Measurements from ENCODE around the gene MMADHC. TPM values are rescaled to one million over a fixed set of nuclear protein-coding genes. Genes with fewer than 3 reads are reported as not detected.

Gene MMADHC
- total and polyA plus RNA-seq, 2 of the 13 experiments (the other 11 are each of a cell fraction or from before 2014, with no cell fraction given) = 90.2 to 210 TPM

GRCh38 chr2:149627111-149627801, 39.7 kb upstream of the MMADHC start (continued):
- TF ChIP-seq ZNF687 (CRISPR knock-in tag; IDR thresholded peaks at IDR 0.05) (no peak), NCOA1 (CRISPR knock-in tag; IDR thresholded peaks at IDR 0.05) (no peak), KAT2B (IDR thresholded peaks at IDR 0.05; ENCODE audit: borderline replicate concordance, low read depth, low read length) (no peak), ZNF589 (CRISPR knock-in tag; conservative IDR thresholded peaks at IDR 0.05) (no peak)
- TF ChIP-seq, protein P1, sequence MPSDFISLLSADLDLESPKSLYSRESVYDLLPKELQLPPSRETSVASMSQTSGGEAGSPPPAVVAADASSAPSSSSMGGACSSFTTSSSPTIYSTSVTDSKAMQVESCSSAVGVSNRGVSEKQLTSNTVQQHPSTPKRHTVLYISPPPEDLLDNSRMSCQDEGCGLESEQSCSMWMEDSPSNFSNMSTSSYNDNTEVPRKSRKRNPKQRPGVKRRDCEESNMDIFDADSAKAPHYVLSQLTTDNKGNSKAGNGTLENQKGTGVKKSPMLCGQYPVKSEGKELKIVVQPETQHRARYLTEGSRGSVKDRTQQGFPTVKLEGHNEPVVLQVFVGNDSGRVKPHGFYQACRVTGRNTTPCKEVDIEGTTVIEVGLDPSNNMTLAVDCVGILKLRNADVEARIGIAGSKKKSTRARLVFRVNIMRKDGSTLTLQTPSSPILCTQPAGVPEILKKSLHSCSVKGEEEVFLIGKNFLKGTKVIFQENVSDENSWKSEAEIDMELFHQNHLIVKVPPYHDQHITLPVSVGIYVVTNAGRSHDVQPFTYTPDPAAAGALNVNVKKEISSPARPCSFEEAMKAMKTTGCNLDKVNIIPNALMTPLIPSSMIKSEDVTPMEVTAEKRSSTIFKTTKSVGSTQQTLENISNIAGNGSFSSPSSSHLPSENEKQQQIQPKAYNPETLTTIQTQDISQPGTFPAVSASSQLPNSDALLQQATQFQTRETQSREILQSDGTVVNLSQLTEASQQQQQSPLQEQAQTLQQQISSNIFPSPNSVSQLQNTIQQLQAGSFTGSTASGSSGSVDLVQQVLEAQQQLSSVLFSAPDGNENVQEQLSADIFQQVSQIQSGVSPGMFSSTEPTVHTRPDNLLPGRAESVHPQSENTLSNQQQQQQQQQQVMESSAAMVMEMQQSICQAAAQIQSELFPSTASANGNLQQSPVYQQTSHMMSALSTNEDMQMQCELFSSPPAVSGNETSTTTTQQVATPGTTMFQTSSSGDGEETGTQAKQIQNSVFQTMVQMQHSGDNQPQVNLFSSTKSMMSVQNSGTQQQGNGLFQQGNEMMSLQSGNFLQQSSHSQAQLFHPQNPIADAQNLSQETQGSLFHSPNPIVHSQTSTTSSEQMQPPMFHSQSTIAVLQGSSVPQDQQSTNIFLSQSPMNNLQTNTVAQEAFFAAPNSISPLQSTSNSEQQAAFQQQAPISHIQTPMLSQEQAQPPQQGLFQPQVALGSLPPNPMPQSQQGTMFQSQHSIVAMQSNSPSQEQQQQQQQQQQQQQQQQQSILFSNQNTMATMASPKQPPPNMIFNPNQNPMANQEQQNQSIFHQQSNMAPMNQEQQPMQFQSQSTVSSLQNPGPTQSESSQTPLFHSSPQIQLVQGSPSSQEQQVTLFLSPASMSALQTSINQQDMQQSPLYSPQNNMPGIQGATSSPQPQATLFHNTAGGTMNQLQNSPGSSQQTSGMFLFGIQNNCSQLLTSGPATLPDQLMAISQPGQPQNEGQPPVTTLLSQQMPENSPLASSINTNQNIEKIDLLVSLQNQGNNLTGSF (CRISPR knock-in tag; IDR thresholded peaks at IDR 0.05) = no peak

All from HepG2 (cell line).